K562 (cell line): ENCODE measurements around the gene FAM43B.

ENCODE experiments used
- CTCF ChIP-seq, 3 experiments: IDR thresholded peaks in 2 of 3; conservative IDR thresholded peaks in 1 of 3; 2 replicates each; pipeline ENCODE4 v1.5.1; 2011 to 2012; ENCODE audit warnings: low read length in 3 of 3, mild to moderate bottlenecking in 3 of 3, control low read depth in 2 of 3, improper control_type of control experiment in 1 of 3, inconsistent platforms in 1 of 3, low read depth in 1 of 3, mixed read lengths in 1 of 3, moderate library complexity in 1 of 3; ENCODE audit not compliant: insufficient read depth in 2 of 3
- ELF4 ChIP-seq: fragments of 450-650 bp; formaldehyde crosslinking; IDR thresholded peaks from 2 replicates; pipeline ENCODE4 v1.4.0; 2022; ENCODE audit warnings: missing genetic modification characterization
- GTF2A2 ChIP-seq: IDR thresholded peaks from 2 replicates; pipeline ENCODE4 v1.6.1; 2016; ENCODE audit warnings: mild to moderate bottlenecking, missing genetic modification characterization, missing compliant biosample characterization
- NFIC ChIP-seq: fragments of 450-650 bp; IDR thresholded peaks from 2 replicates; pipeline ENCODE4 v1.6.1; 2017; ENCODE audit warnings: mild to moderate bottlenecking, inconsistent platforms
- TBP ChIP-seq: optimal IDR thresholded peaks from 2 replicates; pipeline ENCODE3; 2011; ENCODE audit warnings: low read depth, low read length, improper control_type of control experiment
- TCF7 ChIP-seq: sonication (generic); IDR thresholded peaks from 2 replicates; pipeline ENCODE4 v1.6.1; 2016; ENCODE audit warnings: antibody characterized with exemption, borderline replicate concordance
- ZBTB1 ChIP-seq: sonication (generic); formaldehyde crosslinking; IDR thresholded peaks from 2 replicates; pipeline ENCODE4 v1.8.1; 2023; ENCODE audit warnings: missing genetic modification reagents, low read depth, mild to moderate bottlenecking, borderline replicate concordance
- ZBTB8A ChIP-seq: fragments of 450-650 bp; IDR thresholded peaks from 2 replicates; pipeline ENCODE4 v1.6.1; 2018; ENCODE audit warnings: mild to moderate bottlenecking, moderate library complexity; ENCODE audit not compliant: partially characterized antibody
- ZFP91 ChIP-seq: sonication (generic); formaldehyde crosslinking; IDR thresholded peaks from 2 replicates; pipeline ENCODE4 v1.8.0; 2022; ENCODE audit warnings: mild to moderate bottlenecking, missing genetic modification reagents
- ZNF311 ChIP-seq: fragments of 250-450 bp; sonication (Bioruptor Pico); IDR thresholded peaks from 2 replicates; pipeline ENCODE4 v1.4.0; 2020; ENCODE audit warnings: mild to moderate bottlenecking, moderate library complexity

DNA sequence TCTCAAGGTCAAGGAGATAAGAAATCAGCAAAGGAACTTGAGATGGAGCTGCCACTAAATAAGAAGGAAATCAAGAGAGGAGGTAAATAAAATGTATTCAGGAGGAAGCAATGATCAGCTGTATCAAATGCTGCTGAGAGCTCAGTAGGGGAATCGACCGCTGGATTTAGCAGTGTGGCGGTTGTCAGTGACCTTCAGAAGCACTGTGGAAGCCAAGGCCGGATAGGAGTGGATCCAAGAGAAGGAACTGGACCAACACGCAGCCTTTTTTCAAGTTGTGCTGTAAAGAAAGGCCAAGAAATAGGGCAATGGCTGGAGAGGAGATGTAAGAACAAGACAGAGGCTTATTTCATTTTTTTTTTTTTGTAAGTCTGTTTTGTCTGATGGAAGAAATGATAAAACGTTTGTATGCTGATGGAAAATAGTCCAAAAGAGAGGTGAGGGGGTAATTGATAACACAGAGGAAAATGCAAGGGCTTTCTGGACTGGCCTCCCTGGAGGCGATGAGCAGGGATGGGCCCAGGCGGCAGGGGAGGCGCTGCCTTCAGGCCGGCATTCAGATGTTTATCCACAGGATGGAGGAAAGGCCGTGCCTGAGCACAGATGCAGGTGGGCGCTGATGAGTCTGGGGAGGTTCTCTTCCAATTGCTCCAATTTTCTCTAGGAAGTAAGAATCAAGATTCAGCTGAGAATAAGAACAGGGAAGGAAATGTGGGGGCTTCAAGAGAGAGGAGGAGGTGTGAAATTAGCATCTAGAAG is 17.5 kb upstream of the FAM43B start:
- no peak for TF ChIP-seq ZNF311 (CRISPR knock-in tag)
- no peak for TF ChIP-seq GTF2A2 (tag)
- no peak for TF ChIP-seq NFIC
- no peak for TF ChIP-seq ZBTB1 (CRISPR knock-in tag)
- TF ChIP-seq ZFP91 (CRISPR knock-in tag) = no peak
- no peak for TF ChIP-seq CTCF (IDR thresholded peaks at IDR 0.05 in 2 of 3, conservative IDR thresholded peaks at IDR 0.05 in 1 of 3; ENCODE audit: insufficient read depth in 2 of 3, low read depth in 1 of 3, low read length in 3 of 3)
- TF ChIP-seq ZBTB8A = no peak
- TF ChIP-seq TBP = no peak
- TF ChIP-seq TCF7 = no peak
- no peak for TF ChIP-seq ELF4 (CRISPR knock-in tag)
